ENCODE measurements around the gene DHX35. TPM values are rescaled to one million over a fixed set of nuclear protein-coding genes. Genes with fewer than 3 reads are reported as not detected.

DHX35 gene
- total RNA-seq, 1 experiment from 2014 or later = 29.5 TPM

DNA sequence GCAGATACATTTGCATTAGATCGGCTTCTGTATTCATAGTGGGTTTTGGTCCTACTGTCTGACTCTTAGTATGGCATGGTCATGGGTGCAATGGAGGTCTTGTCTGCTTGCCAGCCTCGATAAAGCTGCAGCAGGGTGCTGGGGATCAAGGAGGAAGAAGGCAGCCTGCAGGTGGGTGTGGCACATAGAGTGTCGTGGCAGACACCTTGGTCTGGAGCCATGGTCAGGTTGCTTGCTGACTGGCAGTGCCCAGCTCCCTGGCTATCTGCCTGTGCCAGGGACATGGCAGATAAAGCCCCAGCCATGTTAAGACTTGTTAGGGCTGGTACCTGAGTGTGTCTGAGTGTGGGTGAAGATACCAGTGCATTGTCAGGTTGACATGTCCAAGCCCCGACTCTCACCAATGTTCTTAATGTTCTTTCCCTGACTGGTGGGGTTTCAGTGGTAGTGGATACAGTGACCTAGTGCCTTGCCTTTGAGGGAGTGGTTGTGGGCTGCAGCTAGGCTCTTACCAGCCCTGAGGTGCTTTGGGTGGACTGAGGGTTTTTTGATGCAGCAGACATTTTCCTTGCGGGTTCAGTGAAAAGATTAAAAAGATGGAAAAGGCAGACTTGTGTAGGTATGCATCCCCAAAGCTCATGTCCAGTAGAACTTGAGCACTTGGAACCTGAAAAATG lies 34.1 kb upstream of the DHX35 start:
- TF ChIP-seq, protein P1, sequence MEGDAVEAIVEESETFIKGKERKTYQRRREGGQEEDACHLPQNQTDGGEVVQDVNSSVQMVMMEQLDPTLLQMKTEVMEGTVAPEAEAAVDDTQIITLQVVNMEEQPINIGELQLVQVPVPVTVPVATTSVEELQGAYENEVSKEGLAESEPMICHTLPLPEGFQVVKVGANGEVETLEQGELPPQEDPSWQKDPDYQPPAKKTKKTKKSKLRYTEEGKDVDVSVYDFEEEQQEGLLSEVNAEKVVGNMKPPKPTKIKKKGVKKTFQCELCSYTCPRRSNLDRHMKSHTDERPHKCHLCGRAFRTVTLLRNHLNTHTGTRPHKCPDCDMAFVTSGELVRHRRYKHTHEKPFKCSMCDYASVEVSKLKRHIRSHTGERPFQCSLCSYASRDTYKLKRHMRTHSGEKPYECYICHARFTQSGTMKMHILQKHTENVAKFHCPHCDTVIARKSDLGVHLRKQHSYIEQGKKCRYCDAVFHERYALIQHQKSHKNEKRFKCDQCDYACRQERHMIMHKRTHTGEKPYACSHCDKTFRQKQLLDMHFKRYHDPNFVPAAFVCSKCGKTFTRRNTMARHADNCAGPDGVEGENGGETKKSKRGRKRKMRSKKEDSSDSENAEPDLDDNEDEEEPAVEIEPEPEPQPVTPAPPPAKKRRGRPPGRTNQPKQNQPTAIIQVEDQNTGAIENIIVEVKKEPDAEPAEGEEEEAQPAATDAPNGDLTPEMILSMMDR (IDR thresholded peaks at IDR 0.05; ENCODE audit: insufficient read depth in 1 of 2, low read depth in 1 of 2, low read length in 1 of 2, severe bottlenecking in 1 of 2, unreplicated experiment in 1 of 2) = no peak
- ChIA-PET POLR2A (interaction anchor here (0.7 to 3.3 kb wide), 3 partner anchors 21 to 122 kb away, joined by 3 to 55 read pairs (median 5); partner anchors contain the start of gene DHX35), CTCF (interaction anchor here (0.5 to 1.3 kb wide), 3 partner anchors 14 to 21 kb away, joined by 3 read pairs; no protein-coding TSS in a partner anchor)
- peak overlapping the region; percentile 92 for H3K4me3 Mint-ChIP-seq (ENCODE audit: unreplicated experiment)
- no TSS peak for BruUV-seq (replicated peaks)
- Histone ChIP-seq H3K4me3 (ENCODE audit: low read depth, low read length) (peak overlapping the region; percentile 93), H3K4me1 (peaks cover 20% of the 10 kb centered on the region), H3K9me3 (no peaks in the 10 kb centered on the region; the same call in 1 of the 2 replicates), H3K27me3 (replicated peaks; ENCODE audit: control insufficient read depth, insufficient read depth, low read length) (no peaks in the 10 kb centered on the region), H3K36me3 (ENCODE audit: control insufficient read depth, insufficient read depth, low read length) (no peaks in the 10 kb centered on the region; the same call in 1 of the 2 replicates)
- H3K27me3 Mint-ChIP-seq (ENCODE audit: insufficient read depth, unreplicated experiment) = no peaks in the 10 kb centered on the region
- peaks cover 32% of the 10 kb centered on the region for H3K4me1 Mint-ChIP-seq (ENCODE audit: low read depth, unreplicated experiment)
- H3K27ac Mint-ChIP-seq (ENCODE audit: unreplicated experiment) = peak overlapping the region; percentile 89
- H3K9me3 Mint-ChIP-seq (ENCODE audit: unreplicated experiment) = peaks cover 10% of the 10 kb centered on the region
- peaks cover 73% of the 10 kb centered on the region for H3K36me3 Mint-ChIP-seq (ENCODE audit: insufficient read depth, unreplicated experiment)
- no peak for DNase-seq
- intact Hi-C loops (cut with micrococcal nuclease; ENCODE audit: unreplicated experiment) = loop anchor here (1.0 kb wide), 1 partner anchor 34 kb away; the partner anchor contains the start of gene DHX35

- peaks cover 21% of the 10 kb centered on the region for H3K4me1 ChIP-seq
- ChIA-PET CTCF (interaction anchor here (1.0 kb wide), 1 partner anchor 32 kb away, joined by 5 read pairs; the partner anchor contains the start of gene DHX35), POLR2A (interaction anchor here (0.7 kb wide), 1 partner anchor 24 kb away, joined by 3 read pairs; no protein-coding TSS in a partner anchor)
- H3K4me3 Mint-ChIP-seq (ENCODE audit: unreplicated experiment) = no peak overlapping the region
- no peaks in the 10 kb centered on the region; the same call in 1 of the 2 replicates for H3K9me3 ChIP-seq
- TF ChIP-seq, protein P1 (IDR thresholded peaks at IDR 0.05; ENCODE audit: insufficient read depth in 1 of 2, low read depth in 1 of 2, low read length in 1 of 2, severe bottlenecking in 1 of 2, unreplicated experiment in 1 of 2) = no peak
- H3K27me3 Mint-ChIP-seq (ENCODE audit: insufficient read depth, unreplicated experiment) = no peaks in the 10 kb centered on the region
- peaks cover 33% of the 10 kb centered on the region for H3K4me1 Mint-ChIP-seq (ENCODE audit: low read depth, unreplicated experiment)
- no peaks in the 10 kb centered on the region; the same call in 1 of the 2 replicates for H3K36me3 ChIP-seq (ENCODE audit: control insufficient read depth, insufficient read depth, low read length)
- H3K36me3 Mint-ChIP-seq (ENCODE audit: insufficient read depth, unreplicated experiment) = peaks cover 90% of the 10 kb centered on the region
- H3K27ac Mint-ChIP-seq (ENCODE audit: unreplicated experiment) = no peak overlapping the region
- peaks cover 2% of the 10 kb centered on the region for H3K9me3 Mint-ChIP-seq (ENCODE audit: unreplicated experiment)
- intact Hi-C loops (cut with micrococcal nuclease; ENCODE audit: unreplicated experiment) = no loop called here
- no peak for DNase-seq
- H3K4me3 ChIP-seq (ENCODE audit: low read depth, low read length) = no peak overlapping the region
- H3K27me3 ChIP-seq (replicated peaks; ENCODE audit: control insufficient read depth, insufficient read depth, low read length) = no peaks in the 10 kb centered on the region
- no TSS peak for BruUV-seq (replicated peaks)
Measured at GRCh38 chr20:38930242-38930569, 31.9 kb upstream of the DHX35 start.

GRCh38 chr20:38931984-38932383 lies 30.2 kb upstream of the DHX35 start:
- DNase-seq = no peak
- Mint-ChIP-seq H3K9me3 (ENCODE audit: unreplicated experiment) (no peaks in the 10 kb centered on the region), H3K36me3 (ENCODE audit: insufficient read depth, unreplicated experiment) (peaks cover 89% of the 10 kb centered on the region), H3K4me3 (ENCODE audit: unreplicated experiment) (no peak overlapping the region), H3K27me3 (ENCODE audit: insufficient read depth, unreplicated experiment) (no peaks in the 10 kb centered on the region), H3K27ac (ENCODE audit: unreplicated experiment) (no peak overlapping the region), H3K4me1 (ENCODE audit: low read depth, unreplicated experiment) (peaks cover 44% of the 10 kb centered on the region)
- ChIA-PET POLR2A (no interaction called here), CTCF (interaction anchor here (1.1 kb wide), 1 partner anchor 30 kb away, joined by 3 read pairs; the partner anchor contains the start of gene DHX35)
- BruUV-seq (replicated peaks) = no TSS peak
- Histone ChIP-seq H3K4me1 (peaks cover 28% of the 10 kb centered on the region), H3K36me3 (ENCODE audit: control insufficient read depth, insufficient read depth, low read length) (no peaks in the 10 kb centered on the region; the same call in 1 of the 2 replicates), H3K9me3 (no peaks in the 10 kb centered on the region), H3K4me3 (ENCODE audit: low read depth, low read length) (no peak overlapping the region), H3K27me3 (replicated peaks; ENCODE audit: control insufficient read depth, insufficient read depth, low read length) (no peaks in the 10 kb centered on the region)
- TF ChIP-seq, protein P1 (IDR thresholded peaks at IDR 0.05; ENCODE audit: insufficient read depth in 1 of 2, low read depth in 1 of 2, low read length in 1 of 2, severe bottlenecking in 1 of 2, unreplicated experiment in 1 of 2) = no peak
- intact Hi-C loops (cut with micrococcal nuclease; ENCODE audit: unreplicated experiment) = loop anchor here (2.0 kb wide), 1 partner anchor 31 kb away; the partner anchor contains the start of gene DHX35

Data from Caco-2 (cell line).